Suprapubic skin (tissue), 4 donors: ENCODE results near the gene HSPB9. TPM values are rescaled to one million over a fixed set of nuclear protein-coding genes. Genes with fewer than 3 reads are reported as not detected.
A peak's percentile ranks its signal among the peaks of the same experiment; 100 is the strongest.

ENCODE experiments used
- DNase-seq, 2 donors: peaks; one replicate each; pipeline ENCODE4 v3.0.0-alpha.2; 2019; ENCODE audit warnings: low spot score in 2 of 2
- H3K27ac ChIP-seq: fragments of 200-600 bp; sonication (generic); one replicate; pipeline ENCODE4 v1.5.1; 2019
- H3K27me3 ChIP-seq: fragments of 200-600 bp; sonication (generic); one replicate; pipeline ENCODE4 v1.5.1; 2019
- H3K36me3 ChIP-seq: fragments of 200-600 bp; sonication (generic); one replicate; pipeline ENCODE4 v1.5.1; 2019
- H3K4me1 ChIP-seq: fragments of 200-600 bp; sonication (generic); one replicate; pipeline ENCODE4 v1.5.1; 2019
- H3K4me3 ChIP-seq: fragments of 200-600 bp; sonication (generic); one replicate; pipeline ENCODE4 v1.5.1; 2019; ENCODE audit warnings: mild to moderate bottlenecking
- H3K9me3 ChIP-seq: fragments of 200-600 bp; sonication (generic); one replicate; pipeline ENCODE4 v1.5.1; 2019
- EP300 ChIP-seq: sonication (generic); formaldehyde crosslinking; IDR thresholded peaks from one replicate; pipeline ENCODE4 v1.6.1; 2017; ENCODE audit warnings: antibody characterized with exemption
- POLR2A ChIP-seq, 2 donors: fragments of 450-650 bp; IDR thresholded peaks; one replicate each; pipeline ENCODE4 v1.6.1; 2017; ENCODE audit warnings: antibody characterized with exemption in 2 of 2, mild to moderate bottlenecking in 2 of 2, moderate library complexity in 2 of 2
- POLR2AphosphoS5 ChIP-seq, 3 donors: sonication (generic); formaldehyde crosslinking; IDR thresholded peaks; one replicate each; pipeline ENCODE4 v1.6.1; 2017; ENCODE audit warnings: antibody characterized with exemption in 3 of 3
- WGBS: methylation state at CpG from one replicate; pipeline ENCODE4 v1.1.5; 2018; 5-methylcytosine and 5-hydroxymethylcytosine counted together
- total RNA-seq, 4 donors: library from RNA; depleted of rRNA; stranded (reverse); fragments of >200 nt; gene quantifications; one replicate each; pipeline ENCODE4 v1.1.0, GENCODE V29; 2016
- TF ChIP-seq, protein P1 (sequence below), 2 donors: fragments of 200-600 bp in 1 of 2; fragments of 450-650 bp in 1 of 2; sonication (generic) in 1 of 2; IDR thresholded peaks; one replicate each; pipeline ENCODE4 v1.5.1; 2016 to 2019; ENCODE audit warnings: antibody characterized with exemption in 2 of 2, mild to moderate bottlenecking in 1 of 2, moderate library complexity in 1 of 2

Gene HSPB9, protein sequence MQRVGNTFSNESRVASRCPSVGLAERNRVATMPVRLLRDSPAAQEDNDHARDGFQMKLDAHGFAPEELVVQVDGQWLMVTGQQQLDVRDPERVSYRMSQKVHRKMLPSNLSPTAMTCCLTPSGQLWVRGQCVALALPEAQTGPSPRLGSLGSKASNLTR
- total RNA-seq = under 1 TPM in 2 of 4 donors, not detected in 2; 0.31 to 0.48 TPM

DNA sequence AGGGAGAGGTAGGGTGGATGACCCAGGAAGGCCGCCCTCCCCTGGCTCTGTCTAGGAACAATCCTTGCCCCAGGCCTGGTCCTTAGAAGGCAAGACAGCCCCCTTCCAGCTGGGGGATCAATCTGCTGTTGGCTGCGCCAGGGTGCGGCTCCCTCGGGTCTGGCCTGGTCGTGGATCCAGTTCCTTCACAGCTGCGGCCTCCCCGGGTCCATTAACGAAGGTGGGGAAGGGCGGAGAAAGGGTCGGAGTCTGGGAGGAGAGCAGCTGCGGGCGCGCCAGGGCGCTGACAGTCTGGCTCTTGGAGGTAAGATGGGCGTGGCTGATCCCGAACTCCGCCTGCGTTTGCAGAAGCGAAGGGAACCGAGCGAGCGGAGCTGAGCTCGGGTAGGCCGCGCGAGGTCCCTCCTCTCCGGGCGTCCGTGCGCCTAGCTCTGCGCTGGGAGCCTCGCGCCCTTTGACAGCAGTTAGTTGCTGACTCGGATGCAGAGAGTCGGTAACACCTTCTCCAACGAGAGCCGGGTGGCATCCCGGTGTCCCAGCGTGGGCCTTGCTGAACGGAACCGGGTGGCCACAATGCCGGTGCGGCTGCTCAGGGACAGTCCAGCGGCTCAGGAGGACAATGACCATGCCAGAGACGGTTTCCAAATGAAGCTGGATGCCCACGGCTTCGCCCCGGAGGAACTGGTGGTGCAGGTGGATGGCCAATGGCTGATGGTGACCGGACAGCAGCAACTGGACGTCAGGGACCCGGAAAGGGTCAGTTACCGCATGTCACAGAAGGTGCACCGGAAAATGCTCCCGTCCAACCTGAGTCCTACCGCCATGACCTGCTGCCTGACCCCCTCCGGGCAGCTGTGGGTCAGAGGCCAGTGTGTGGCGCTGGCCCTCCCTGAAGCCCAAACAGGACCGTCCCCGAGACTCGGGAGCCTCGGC, at the start of gene HSPB9:
HSPB9 (plus strand) TSS at position 434 of the 933 bp plus-strand sequence; CDS start at position 481, 47 bp downstream.
- 54% methylated on average over 25 of the region's 61 CpGs for WGBS
- peaks cover 32% of the 10 kb centered on the region for H3K36me3 ChIP-seq
- H3K9me3 ChIP-seq = no peaks in the 10 kb centered on the region
- no peak within 1 kb of the TSS for H3K27ac ChIP-seq
- peak within 1 kb of the TSS; percentile 25 for H3K4me3 ChIP-seq
- no peaks in the 10 kb centered on the region for H3K27me3 ChIP-seq
- no peak for DNase-seq
- TF ChIP-seq POLR2AphosphoS5 (IDR thresholded peaks at IDR 0.05) (no peak), POLR2A (IDR thresholded peaks at IDR 0.05) (no peak), EP300 (no peak)
- TF ChIP-seq, protein P1, sequence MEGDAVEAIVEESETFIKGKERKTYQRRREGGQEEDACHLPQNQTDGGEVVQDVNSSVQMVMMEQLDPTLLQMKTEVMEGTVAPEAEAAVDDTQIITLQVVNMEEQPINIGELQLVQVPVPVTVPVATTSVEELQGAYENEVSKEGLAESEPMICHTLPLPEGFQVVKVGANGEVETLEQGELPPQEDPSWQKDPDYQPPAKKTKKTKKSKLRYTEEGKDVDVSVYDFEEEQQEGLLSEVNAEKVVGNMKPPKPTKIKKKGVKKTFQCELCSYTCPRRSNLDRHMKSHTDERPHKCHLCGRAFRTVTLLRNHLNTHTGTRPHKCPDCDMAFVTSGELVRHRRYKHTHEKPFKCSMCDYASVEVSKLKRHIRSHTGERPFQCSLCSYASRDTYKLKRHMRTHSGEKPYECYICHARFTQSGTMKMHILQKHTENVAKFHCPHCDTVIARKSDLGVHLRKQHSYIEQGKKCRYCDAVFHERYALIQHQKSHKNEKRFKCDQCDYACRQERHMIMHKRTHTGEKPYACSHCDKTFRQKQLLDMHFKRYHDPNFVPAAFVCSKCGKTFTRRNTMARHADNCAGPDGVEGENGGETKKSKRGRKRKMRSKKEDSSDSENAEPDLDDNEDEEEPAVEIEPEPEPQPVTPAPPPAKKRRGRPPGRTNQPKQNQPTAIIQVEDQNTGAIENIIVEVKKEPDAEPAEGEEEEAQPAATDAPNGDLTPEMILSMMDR (IDR thresholded peaks at IDR 0.05) = no peak
- H3K4me1 ChIP-seq = peaks cover 38% of the 10 kb centered on the region

DNA sequence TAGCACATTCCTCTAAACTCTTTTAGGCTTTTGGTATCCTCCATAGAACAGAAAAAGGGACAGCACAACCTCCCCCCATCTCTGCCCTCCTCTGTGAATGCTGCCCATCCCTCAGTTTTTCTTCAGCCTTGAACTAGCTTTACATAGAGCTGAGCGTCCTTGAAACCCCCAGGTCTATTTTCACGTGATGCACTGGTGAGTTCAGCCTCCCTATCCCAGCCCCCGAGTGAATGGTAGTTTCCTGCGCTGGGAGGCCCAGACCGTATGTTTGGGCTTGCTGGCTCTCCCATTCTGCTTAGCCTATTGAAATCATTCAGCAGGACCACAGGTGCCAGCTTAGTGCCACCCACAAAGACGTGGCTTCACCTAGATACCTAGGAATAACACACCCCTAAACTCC, 46.8 kb upstream of the HSPB9 start:
- Histone ChIP-seq H3K27me3 (peaks cover 17% of the 10 kb centered on the region), H3K36me3 (no peaks in the 10 kb centered on the region), H3K4me1 (peaks cover 9% of the 10 kb centered on the region), H3K9me3 (no peaks in the 10 kb centered on the region), H3K27ac (no peak overlapping the region), H3K4me3 (no peak overlapping the region)
- no peak for TF ChIP-seq POLR2AphosphoS5 (IDR thresholded peaks at IDR 0.05)
- TF ChIP-seq EP300 = no peak
- TF ChIP-seq, protein P1 (IDR thresholded peaks at IDR 0.05) = no peak
- no peak for TF ChIP-seq POLR2A (IDR thresholded peaks at IDR 0.05)
- WGBS = 79% methylated on average over 6 of the region's 6 CpGs
- no peak for DNase-seq

DNA sequence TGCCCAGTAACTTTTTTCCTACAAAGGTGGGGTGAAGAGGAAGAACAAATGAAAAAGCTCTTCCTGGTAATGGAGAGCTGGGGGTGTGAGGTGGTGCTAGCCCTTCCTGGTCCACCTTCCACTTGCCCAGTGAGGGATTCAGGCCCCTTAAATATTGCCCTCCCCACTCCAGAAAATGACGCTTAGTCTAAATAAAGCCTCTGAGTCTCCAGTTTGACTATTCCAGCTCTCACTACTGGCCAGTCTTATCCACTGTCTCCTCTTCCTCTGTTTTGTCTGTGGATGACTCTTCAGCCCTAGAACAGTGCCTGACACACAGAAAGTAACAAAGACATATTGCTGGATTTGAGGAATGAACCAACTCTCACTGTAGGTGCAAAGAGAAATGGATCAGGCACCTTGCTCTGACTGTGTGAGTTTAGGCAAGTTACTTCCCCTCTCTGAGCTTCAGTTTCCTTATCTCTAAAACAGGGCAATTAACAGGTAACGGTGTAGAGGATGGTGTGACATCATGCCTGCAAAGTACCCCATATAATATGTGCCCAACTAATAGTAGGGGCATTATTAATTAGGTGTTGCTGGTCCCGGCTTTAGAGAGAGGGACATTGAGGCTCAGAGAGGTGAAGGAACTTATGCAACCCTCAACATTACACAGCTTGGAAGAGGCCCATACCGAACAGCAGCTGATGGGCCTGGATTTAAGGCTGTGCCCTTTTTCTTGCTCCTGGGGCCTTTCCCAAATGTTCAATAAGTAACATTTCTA, 45.6 kb upstream of the HSPB9 start:
- Histone ChIP-seq H3K27me3 (peaks cover 9% of the 10 kb centered on the region), H3K36me3 (no peaks in the 10 kb centered on the region), H3K9me3 (no peaks in the 10 kb centered on the region), H3K27ac (no peak overlapping the region), H3K4me3 (no peak overlapping the region), H3K4me1 (peaks cover 8% of the 10 kb centered on the region)
- TF ChIP-seq POLR2AphosphoS5 (IDR thresholded peaks at IDR 0.05) (no peak), POLR2A (IDR thresholded peaks at IDR 0.05) (no peak), EP300 (no peak)
- TF ChIP-seq, protein P1 (IDR thresholded peaks at IDR 0.05) = no peak
- 94% methylated on average over 4 of the region's 4 CpGs for WGBS
- no peak for DNase-seq

DNA sequence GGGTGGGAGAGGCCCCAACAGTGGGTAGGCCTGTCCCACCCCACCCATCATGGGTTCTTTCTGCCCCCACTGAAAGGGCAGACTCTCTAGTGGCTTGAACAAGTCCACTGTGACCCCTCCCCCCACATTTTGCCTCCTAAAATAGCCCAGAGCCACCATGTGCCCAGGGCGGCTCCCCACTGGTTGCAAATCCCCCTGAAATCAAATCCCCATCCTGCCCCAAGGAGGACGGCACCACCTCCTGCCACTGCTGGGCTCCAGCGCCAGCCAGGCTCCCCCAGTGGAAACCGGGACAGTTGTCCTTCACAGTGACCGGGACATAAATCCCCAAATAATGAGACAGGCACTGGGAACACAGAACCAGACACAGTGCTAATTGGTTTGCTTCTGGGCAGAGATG, 44.8 kb upstream of the HSPB9 start:
- Histone ChIP-seq H3K4me1 (peaks cover under 1% of the 10 kb centered on the region), H3K27me3 (peaks cover 1% of the 10 kb centered on the region), H3K9me3 (no peaks in the 10 kb centered on the region), H3K27ac (no peak overlapping the region), H3K4me3 (no peak overlapping the region), H3K36me3 (no peaks in the 10 kb centered on the region)
- TF ChIP-seq POLR2AphosphoS5 (IDR thresholded peaks at IDR 0.05) (no peak), EP300 (no peak), POLR2A (IDR thresholded peaks at IDR 0.05) (no peak)
- TF ChIP-seq, protein P1 (IDR thresholded peaks at IDR 0.05) = no peak
- WGBS = 91% methylated on average over 4 of the region's 5 CpGs
- no peak for DNase-seq
